Effector memory CD4-positive, alpha-beta T cell (primary cell): ENCODE measurements around the gene UBR1.
"Not testable (repeated sequence)": the region's sequence is repeated elsewhere in the genome, so short reads cannot be mapped to it uniquely, and the experiment has no call there.

ENCODE experiments used
- DNase-seq, 3 donors: peaks; one replicate each; pipeline ENCODE4 v3.0.0-alpha.2; 2020
- H3K27ac ChIP-seq: 2 replicates; pipeline ENCODE4 v1.7.0; 2013; ENCODE audit warnings: mild to moderate bottlenecking, low read length, moderate library complexity; ENCODE audit not compliant: insufficient read depth, poor library complexity, severe bottlenecking
- H3K27me3 ChIP-seq: replicated peaks from 2 replicates; pipeline ENCODE4 v1.7.0; 2013; ENCODE audit warnings: mild to moderate bottlenecking, low read length; ENCODE audit not compliant: insufficient read depth, control insufficient read depth, poor library complexity, severe bottlenecking
- H3K36me3 ChIP-seq: 2 replicates; pipeline ENCODE4 v1.7.0; 2013; ENCODE audit warnings: mild to moderate bottlenecking, low read length, moderate library complexity; ENCODE audit not compliant: control insufficient read depth, insufficient read depth
- H3K4me1 ChIP-seq: 2 replicates; pipeline ENCODE4 v1.7.0; 2013; ENCODE audit warnings: low read length, mild to moderate bottlenecking; ENCODE audit not compliant: control insufficient read depth, insufficient read depth, poor library complexity, severe bottlenecking
- H3K4me3 ChIP-seq: 2 replicates; pipeline ENCODE4 v1.7.0; 2013; ENCODE audit warnings: low read length, low read depth, mild to moderate bottlenecking; ENCODE audit not compliant: insufficient read depth, poor library complexity, severe bottlenecking
- H3K9me3 ChIP-seq: 2 replicates; pipeline ENCODE4 v1.7.0; 2013; ENCODE audit warnings: mild to moderate bottlenecking, low read length, moderate library complexity; ENCODE audit not compliant: control insufficient read depth

The UBR1 gene

DNA sequence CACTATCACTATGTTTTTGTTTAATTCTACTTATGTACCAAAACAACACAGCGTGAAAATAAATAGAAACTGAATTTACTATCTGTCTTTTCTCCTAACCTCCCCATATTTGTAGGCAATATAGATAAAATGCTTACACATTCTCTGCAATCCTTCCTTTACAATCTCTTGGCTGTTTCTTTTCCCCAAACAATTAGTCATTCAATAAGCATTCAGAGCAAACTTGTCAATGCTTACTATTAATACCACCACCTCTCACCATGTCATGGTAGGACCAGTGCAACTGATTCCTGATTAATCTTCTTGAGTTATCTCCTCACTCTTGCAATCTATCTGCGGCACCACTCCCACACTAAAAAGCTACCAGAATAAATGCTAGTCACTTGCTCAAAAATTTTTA, 111.3 kb downstream of the UBR1 start:
- H3K4me1 ChIP-seq: no peaks in the 10 kb centered on the region
- no peaks in the 10 kb centered on the region for H3K27me3 ChIP-seq
- H3K27ac ChIP-seq: no peak overlapping the region
- no peak for DNase-seq
- no peaks in the 10 kb centered on the region for H3K9me3 ChIP-seq
- no peak overlapping the region for H3K4me3 ChIP-seq
- H3K36me3 ChIP-seq: peaks cover 24% of the 10 kb centered on the region

- Histone ChIP-seq H3K4me3 (no peak overlapping the region), H3K36me3 (peaks cover 31% of the 10 kb centered on the region), H3K27ac (no peak overlapping the region), H3K27me3 (no peaks in the 10 kb centered on the region), H3K9me3 (no peaks in the 10 kb centered on the region), H3K4me1 (no peaks in the 10 kb centered on the region)
- no peak for DNase-seq
Observed at GRCh38 chr15:42992626-42993025, 113.2 kb downstream of the UBR1 start.

DNA sequence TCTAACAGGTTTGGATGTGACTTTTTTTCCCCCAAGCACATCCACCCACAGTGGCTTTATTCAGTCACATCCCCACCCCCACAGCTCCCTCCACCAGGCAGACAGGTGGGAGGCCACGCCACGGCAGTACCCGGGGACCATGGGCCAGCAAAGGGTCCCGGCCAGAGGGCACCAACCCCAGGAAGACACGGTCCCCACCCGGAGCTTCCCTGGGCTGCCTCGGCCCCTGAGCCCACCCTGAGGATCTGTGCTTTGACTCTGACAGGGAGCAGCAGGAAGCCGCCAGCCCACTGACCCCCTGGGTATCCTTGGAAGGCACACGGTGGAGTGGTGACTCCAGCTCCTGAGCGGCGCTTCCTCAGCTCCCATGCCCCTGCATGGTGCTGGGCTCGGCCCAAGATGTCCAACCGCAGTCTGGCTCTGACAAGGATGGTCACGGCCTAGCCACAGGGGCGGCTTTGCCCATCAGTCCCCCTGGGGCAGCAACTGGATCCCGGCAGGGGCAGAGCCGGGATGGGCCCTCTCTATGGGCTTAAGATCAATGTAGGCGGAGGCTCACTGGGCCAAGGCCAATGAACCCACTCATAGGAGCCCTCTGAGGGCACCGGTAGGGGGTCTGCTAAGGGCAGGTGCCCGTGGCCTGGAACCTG, 119.0 kb downstream of the UBR1 start:
- Histone ChIP-seq H3K4me3 (no peak overlapping the region), H3K9me3 (no peaks in the 10 kb centered on the region), H3K36me3 (peaks cover 20% of the 10 kb centered on the region), H3K4me1 (no peaks in the 10 kb centered on the region), H3K27ac (no peak overlapping the region), H3K27me3 (no peaks in the 10 kb centered on the region)
- no peak for DNase-seq

GRCh38 chr15:42984493-42985034, 121.3 kb downstream of the UBR1 start:
- Histone ChIP-seq H3K4me1 (no peaks in the 10 kb centered on the region), H3K27me3 (no peaks in the 10 kb centered on the region), H3K27ac (no peak overlapping the region), H3K4me3 (no peak overlapping the region), H3K9me3 (no peaks in the 10 kb centered on the region), H3K36me3 (peaks cover 20% of the 10 kb centered on the region)
- DNase-seq: no peak

DNA sequence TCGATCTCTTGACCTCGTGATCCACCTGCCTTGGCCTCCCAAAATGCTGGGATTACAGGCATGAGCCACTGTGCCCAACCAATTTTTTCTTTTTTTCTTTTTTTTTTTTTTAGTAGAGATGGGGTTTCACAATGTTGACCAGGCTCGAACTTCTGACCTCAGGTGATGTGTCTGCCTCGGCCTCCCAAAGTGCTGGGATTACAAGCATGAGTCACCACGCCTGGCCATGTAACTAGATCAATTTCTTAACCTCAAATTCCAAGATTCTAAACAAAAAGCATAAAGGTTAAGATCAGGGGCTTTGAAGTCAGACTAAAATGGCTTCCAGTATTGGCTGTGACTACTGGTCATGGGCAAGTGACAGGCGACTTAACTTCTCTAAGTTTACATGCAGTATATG, 126.7 kb downstream of the UBR1 start:
- not testable (repeated sequence) for H3K4me1 ChIP-seq, DNase-seq, H3K27me3 ChIP-seq, H3K9me3 ChIP-seq, H3K4me3 ChIP-seq, H3K27ac ChIP-seq
- H3K36me3 ChIP-seq: peaks cover 27% of the 10 kb centered on the region

GRCh38 chr15:42974202-42974862, 131.5 kb downstream of the UBR1 start:
- Histone ChIP-seq H3K27ac (no peak overlapping the region), H3K36me3 (peaks cover 27% of the 10 kb centered on the region), H3K27me3 (no peaks in the 10 kb centered on the region), H3K4me3 (no peak overlapping the region), H3K9me3 (no peaks in the 10 kb centered on the region), H3K4me1 (no peaks in the 10 kb centered on the region)
- DNase-seq: no peak

DNA sequence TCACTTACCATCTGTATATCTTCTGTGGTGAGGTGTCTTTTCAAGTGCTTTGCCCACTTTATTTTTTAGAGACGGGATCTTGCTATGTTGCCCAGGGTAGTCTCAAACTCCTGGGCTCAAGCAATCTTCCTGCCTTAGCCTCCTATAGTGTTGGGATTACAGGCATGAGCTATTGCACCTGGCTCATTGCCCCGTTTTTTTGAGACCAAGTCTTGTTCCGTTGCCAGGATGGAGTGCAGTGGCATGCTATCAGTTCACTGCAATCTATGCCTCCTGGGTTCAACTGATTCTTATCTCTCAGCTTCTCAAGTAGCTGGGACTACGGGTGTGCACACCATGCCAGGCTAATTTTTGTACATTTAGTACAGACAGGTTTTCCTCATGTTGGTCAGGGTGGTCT, 132.7 kb downstream of the UBR1 start:
- H3K36me3 ChIP-seq: peaks cover 27% of the 10 kb centered on the region
- H3K4me3 ChIP-seq: no peak overlapping the region
- H3K9me3 ChIP-seq: no peaks in the 10 kb centered on the region
- H3K27ac ChIP-seq: no peak overlapping the region
- H3K4me1 ChIP-seq: no peaks in the 10 kb centered on the region
- H3K27me3 ChIP-seq: no peaks in the 10 kb centered on the region
- no peak for DNase-seq

DNA sequence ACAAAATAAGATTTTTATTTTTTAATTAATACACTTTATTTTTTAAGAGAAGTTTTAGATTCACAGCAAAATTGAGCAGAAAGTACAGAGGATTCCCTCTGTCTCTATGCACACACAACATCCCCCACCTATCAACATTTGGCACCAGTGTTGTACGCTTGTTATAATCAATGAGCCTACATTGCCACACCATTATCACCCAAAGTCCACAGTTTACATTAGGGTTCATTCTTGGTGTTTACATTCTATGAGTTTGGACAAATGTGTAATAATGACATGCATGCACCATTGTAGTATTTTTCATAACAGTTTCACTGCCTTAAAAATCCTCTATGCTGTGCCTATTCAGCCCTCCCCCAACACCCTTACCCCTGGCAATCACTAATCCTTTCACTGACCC, 134.0 kb downstream of the UBR1 start:
- Histone ChIP-seq H3K27ac (no peak overlapping the region), H3K4me3 (no peak overlapping the region), H3K9me3 (no peaks in the 10 kb centered on the region), H3K36me3 (peaks cover 27% of the 10 kb centered on the region), H3K27me3 (no peaks in the 10 kb centered on the region), H3K4me1 (no peaks in the 10 kb centered on the region)
- no peak for DNase-seq

DNA sequence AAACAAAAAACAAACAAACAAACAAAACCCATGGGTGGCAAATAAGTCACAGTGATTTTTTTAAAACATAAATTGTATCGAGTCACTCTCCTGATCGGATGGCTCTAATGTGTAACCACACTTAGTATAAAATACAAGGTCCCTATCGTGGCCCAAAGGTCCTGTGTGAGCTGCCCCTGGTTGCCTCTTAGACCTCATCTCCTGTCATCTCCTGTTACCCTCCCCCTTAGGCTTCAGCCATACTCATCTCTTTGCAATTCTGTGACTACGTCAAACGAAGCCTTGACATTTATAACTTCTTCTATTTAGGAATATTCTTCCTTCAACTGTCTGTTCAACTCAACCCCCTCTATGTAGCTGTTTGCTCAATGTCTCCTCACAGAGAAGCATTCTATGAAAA, 141.4 kb downstream of the UBR1 start:
- no peak for DNase-seq
- no peaks in the 10 kb centered on the region for H3K9me3 ChIP-seq
- H3K4me3 ChIP-seq: no peak overlapping the region
- H3K27ac ChIP-seq: no peak overlapping the region
- H3K36me3 ChIP-seq: peaks cover 41% of the 10 kb centered on the region
- no peaks in the 10 kb centered on the region for H3K27me3 ChIP-seq
- no peaks in the 10 kb centered on the region for H3K4me1 ChIP-seq

- no peak overlapping the region for H3K4me3 ChIP-seq
- peaks cover 61% of the 10 kb centered on the region for H3K36me3 ChIP-seq
- H3K9me3 ChIP-seq: no peaks in the 10 kb centered on the region
- no peak overlapping the region for H3K27ac ChIP-seq
- H3K27me3 ChIP-seq: no peaks in the 10 kb centered on the region
- no peak for DNase-seq
- no peaks in the 10 kb centered on the region for H3K4me1 ChIP-seq
Observed at GRCh38 chr15:42955518-42955917, 150.3 kb downstream of the UBR1 start.
